A549 (cell line): ENCODE data around the gene SSTR3. TPM values are rescaled to one million over a fixed set of nuclear protein-coding genes. Genes with fewer than 3 reads are reported as not detected.

ENCODE experiments used
- ATAC-seq, 2 experiments: fragments of 200-7000 bp in 1 of 2; fragments of >200 bp in 1 of 2; cut with Nextera tagmentation in 1 of 2; cut with Tn5 transposase in 1 of 2; 3 replicates each; pipeline versions ENCODE4 v1.8.0 to v1.9.1; 2018 to 2020; ENCODE audit warnings: mild to moderate bottlenecking in 1 of 2, moderate library complexity in 1 of 2
- CTCF ChIA-PET: fragments of 300-600 bp; sonication (Branson Sonifier 250); formaldehyde crosslinking; extraction: SDS; loops from one replicate; lab custom pipeline; 2021; ENCODE audit warnings: antibody characterized with exemption, inconsistent platforms; lab: Yijun Ruan, JAX
- POLR2A ChIA-PET: fragments of 350-600 bp; formaldehyde crosslinking; extraction: SDS; loops from one replicate; lab custom pipeline; 2021; ENCODE audit warnings: antibody characterized with exemption, inconsistent platforms; lab: Yijun Ruan, JAX
- DNase-seq, 2 experiments: peaks; one replicate each; pipeline versions ENCODE4 v3.0.0 to v3.0.0-alpha.2; 2011 to 2016; ENCODE audit warnings: low read depth in 1 of 2, low spot score in 1 of 2
- FAIRE-seq: peaks from 2 replicates; lab custom pipeline; 2011; peaks lifted over from hg19 to GRCh38; lab: Jason Lieb, UNC
- H3K27ac ChIP-seq, 2 experiments: fragments of >200 bp; sonication (Bioruptor Twin); formaldehyde crosslinking; 3 replicates each; pipeline ENCODE4 v1.5.1; 2016 to 2017
- H3K4me1 ChIP-seq: fragments of >200 bp; sonication (Bioruptor Twin); formaldehyde crosslinking; 3 replicates; pipeline ENCODE4 v1.6.1; 2016
- H3K4me2 ChIP-seq: fragments of >200 bp; sonication (Bioruptor Twin); formaldehyde crosslinking; 3 replicates; pipeline ENCODE4 v1.6.1; 2016
- H3K4me3 ChIP-seq: fragments of >200 bp; sonication (Bioruptor Twin); formaldehyde crosslinking; 3 replicates; pipeline ENCODE4 v1.5.1; 2016
- H3K9me3 ChIP-seq: fragments of >200 bp; sonication (Bioruptor Twin); formaldehyde crosslinking; 3 replicates; pipeline ENCODE4 v1.6.1; 2016
- BCL3 ChIP-seq: fragments of >200 bp; sonication (Bioruptor Twin); formaldehyde crosslinking; IDR thresholded peaks from 3 replicates; pipeline ENCODE4 v1.6.1; 2016
- CBX8 ChIP-seq: fragments of 200-600 bp; sonication (generic); IDR thresholded peaks from 2 replicates; pipeline ENCODE4 v1.6.1; 2016
- CEBPB ChIP-seq, 2 experiments: fragments of >200 bp in 1 of 2; sonication (Bioruptor Twin) in 1 of 2; formaldehyde crosslinking in 1 of 2; IDR thresholded peaks; 2 replicates each; pipeline ENCODE4 v1.6.1; 2012 to 2016
- CHD2 ChIP-seq: fragments of 150-350 bp; IDR thresholded peaks from 2 replicates; pipeline ENCODE4 v1.6.1; 2014; ENCODE audit warnings: low read length; ENCODE audit not compliant: partially characterized antibody
- ELK1 ChIP-seq: fragments of 150-350 bp; IDR thresholded peaks from 2 replicates; pipeline ENCODE4 v1.6.1; 2014; ENCODE audit warnings: low read depth, mild to moderate bottlenecking, low read length
- ESRRA ChIP-seq: fragments of 150-350 bp; IDR thresholded peaks from 2 replicates; pipeline ENCODE4 v1.6.1; 2014; ENCODE audit warnings: mild to moderate bottlenecking, low read length, borderline replicate concordance
- FOSL2 ChIP-seq, 2 experiments: fragments of 450-650 bp in 1 of 2; fragments of >200 bp in 1 of 2; sonication (Bioruptor Twin) in 1 of 2; formaldehyde crosslinking; IDR thresholded peaks; 2 replicates each; pipeline versions ENCODE4 v1.5.0 to v1.6.1; 2016 to 2020; ENCODE audit warnings: mild to moderate bottlenecking in 1 of 2, moderate library complexity in 1 of 2
- FOXS1 ChIP-seq: fragments of 250-450 bp; sonication (Bioruptor Pico); IDR thresholded peaks from 2 replicates; pipeline ENCODE4 v1.5.0; 2020; ENCODE audit warnings: mild to moderate bottlenecking, moderate library complexity
- HDAC2 ChIP-seq: fragments of 200-600 bp; sonication (generic); IDR thresholded peaks from 2 replicates; pipeline ENCODE4 v1.6.1; 2016
- HOXB5 ChIP-seq: fragments of 250-450 bp; sonication (Bioruptor Pico); IDR thresholded peaks from 2 replicates; pipeline ENCODE4 v1.5.0; 2020; ENCODE audit warnings: mild to moderate bottlenecking, moderate library complexity
- MAFK ChIP-seq: fragments of 450-650 bp; IDR thresholded peaks from 2 replicates; pipeline ENCODE4 v1.6.1; 2014; ENCODE audit not compliant: partially characterized antibody
- MAZ ChIP-seq: fragments of 150-350 bp; IDR thresholded peaks from 2 replicates; pipeline ENCODE4 v1.6.1; 2014; ENCODE audit warnings: antibody characterized with exemption, low read depth, low read length, borderline replicate concordance
- NPAS2 ChIP-seq: fragments of 250-450 bp; sonication (Bioruptor Pico); IDR thresholded peaks from 2 replicates; pipeline ENCODE4 v1.8.0; 2022; ENCODE audit warnings: mild to moderate bottlenecking, moderate library complexity, borderline replicate concordance
- NR3C1 ChIP-seq: fragments of >200 bp; sonication (Bioruptor Twin); formaldehyde crosslinking; IDR thresholded peaks from 3 replicates; pipeline ENCODE4 v1.6.1; 2017
- RAD21 ChIP-seq, 2 experiments: fragments of >200 bp in 1 of 2; sonication (Bioruptor Twin) in 1 of 2; formaldehyde crosslinking in 1 of 2; IDR thresholded peaks in 1 of 2; conservative IDR thresholded peaks in 1 of 2; 2 replicates in 1 of 2; 3 replicates in 1 of 2; pipeline ENCODE4 v1.6.1; 2012 to 2018; ENCODE audit warnings: inconsistent platforms in 1 of 2
- RARB ChIP-seq: fragments of 250-450 bp; sonication (Bioruptor Pico); IDR thresholded peaks from 2 replicates; pipeline ENCODE4 v1.8.0; 2021; ENCODE audit warnings: mild to moderate bottlenecking, moderate library complexity
- RNF2 ChIP-seq: fragments of 200-600 bp; sonication (generic); IDR thresholded peaks from 2 replicates; pipeline ENCODE4 v1.6.1; 2016; ENCODE audit warnings: low read depth, mild to moderate bottlenecking, antibody characterized with exemption, moderate library complexity, borderline replicate concordance
- SMC3 ChIP-seq: fragments of >200 bp; sonication (Bioruptor Twin); formaldehyde crosslinking; IDR thresholded peaks from 3 replicates; pipeline ENCODE4 v1.6.1; 2018; ENCODE audit warnings: inconsistent platforms
- SREBF2 ChIP-seq: fragments of 450-650 bp; IDR thresholded peaks from 2 replicates; pipeline ENCODE4 v1.6.1; 2014; ENCODE audit warnings: mild to moderate bottlenecking, moderate library complexity
- TP53 ChIP-seq: fragments of 250-450 bp; sonication (Bioruptor Pico); IDR thresholded peaks from 2 replicates; pipeline ENCODE4 v1.5.0; 2021; ENCODE audit warnings: mild to moderate bottlenecking, moderate library complexity
- USF2 ChIP-seq: fragments of 450-650 bp; IDR thresholded peaks from 2 replicates; pipeline ENCODE4 v1.6.1; 2014; ENCODE audit warnings: antibody characterized with exemption
- ZNF302 ChIP-seq: fragments of 250-450 bp; sonication (Bioruptor Pico); IDR thresholded peaks from 2 replicates; pipeline ENCODE4 v1.9.0; 2021; ENCODE audit warnings: inconsistent platforms, mild to moderate bottlenecking, moderate library complexity
- WGBS: methylation state at CpG from one replicate; pipeline ENCODE4 v1.1.6; 2017; ENCODE audit errors: missing lambda C conversion rate; 5-methylcytosine and 5-hydroxymethylcytosine counted together
- polyA plus RNA-seq, 4 experiments: library from polyadenylated mRNA; depleted of rRNA in 3 of 4; stranded (reverse); fragments of >200 nt; fragmentation: RNase III in 1 of 4; extraction: RNeasy Plus Mini Kit Qiagen cat#74134 plus additional on column Dnase treatment in 1 of 4; gene quantifications; 2 replicates in 3 of 4; 3 replicates in 1 of 4; pipeline ENCODE4 v1.2.3, GENCODE V29; 2011 to 2017
- TF ChIP-seq, protein P1 (sequence below): fragments of >200 bp; sonication (Bioruptor Twin); formaldehyde crosslinking; IDR thresholded peaks from 3 replicates; pipeline ENCODE4 v1.5.1; 2016
- TF ChIP-seq, protein P2 (sequence below): IDR thresholded peaks from 2 replicates; pipeline ENCODE4 v1.6.1; 2012

The SSTR3 gene
- polyA plus RNA-seq, 2 of the 4 experiments (the other 2 are of a cell fraction): not detected

DNA sequence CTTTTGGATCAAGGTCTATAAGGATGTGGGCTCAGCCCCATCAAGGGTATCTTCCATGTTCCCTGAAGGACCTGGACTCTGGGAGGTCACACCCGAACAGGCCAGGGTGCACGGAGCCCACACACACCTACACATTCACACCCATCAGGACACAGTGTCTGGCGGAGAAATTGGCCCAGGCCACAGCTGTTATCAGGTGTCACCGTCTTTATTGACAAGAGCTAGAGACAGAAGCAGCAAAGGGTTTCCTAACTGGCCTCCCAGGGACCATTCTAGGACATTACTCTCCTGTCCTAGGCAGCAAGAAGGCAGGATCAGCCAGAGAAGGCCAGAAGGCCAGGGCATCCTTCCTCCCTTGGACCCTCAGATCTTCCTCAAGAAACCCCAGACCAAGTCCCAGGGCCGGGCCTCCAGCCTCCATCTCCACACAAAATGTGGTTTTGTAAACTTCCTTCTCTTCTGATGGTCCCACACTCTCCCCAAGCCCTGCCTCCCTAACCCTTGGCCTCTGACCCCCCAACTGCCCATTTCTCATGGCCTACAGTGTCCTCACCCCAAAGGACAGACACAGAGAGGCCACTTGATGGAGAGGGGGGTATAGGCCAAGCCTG is 8.1 kb downstream of the SSTR3 start (continued):
- TF ChIP-seq CHD2 (no peak), MAZ (no peak), RARB (no peak), BCL3 (no peak), ZNF302 (CRISPR knock-in tag) (no peak)
- TF ChIP-seq, protein P1, sequence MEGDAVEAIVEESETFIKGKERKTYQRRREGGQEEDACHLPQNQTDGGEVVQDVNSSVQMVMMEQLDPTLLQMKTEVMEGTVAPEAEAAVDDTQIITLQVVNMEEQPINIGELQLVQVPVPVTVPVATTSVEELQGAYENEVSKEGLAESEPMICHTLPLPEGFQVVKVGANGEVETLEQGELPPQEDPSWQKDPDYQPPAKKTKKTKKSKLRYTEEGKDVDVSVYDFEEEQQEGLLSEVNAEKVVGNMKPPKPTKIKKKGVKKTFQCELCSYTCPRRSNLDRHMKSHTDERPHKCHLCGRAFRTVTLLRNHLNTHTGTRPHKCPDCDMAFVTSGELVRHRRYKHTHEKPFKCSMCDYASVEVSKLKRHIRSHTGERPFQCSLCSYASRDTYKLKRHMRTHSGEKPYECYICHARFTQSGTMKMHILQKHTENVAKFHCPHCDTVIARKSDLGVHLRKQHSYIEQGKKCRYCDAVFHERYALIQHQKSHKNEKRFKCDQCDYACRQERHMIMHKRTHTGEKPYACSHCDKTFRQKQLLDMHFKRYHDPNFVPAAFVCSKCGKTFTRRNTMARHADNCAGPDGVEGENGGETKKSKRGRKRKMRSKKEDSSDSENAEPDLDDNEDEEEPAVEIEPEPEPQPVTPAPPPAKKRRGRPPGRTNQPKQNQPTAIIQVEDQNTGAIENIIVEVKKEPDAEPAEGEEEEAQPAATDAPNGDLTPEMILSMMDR: no peak

DNA sequence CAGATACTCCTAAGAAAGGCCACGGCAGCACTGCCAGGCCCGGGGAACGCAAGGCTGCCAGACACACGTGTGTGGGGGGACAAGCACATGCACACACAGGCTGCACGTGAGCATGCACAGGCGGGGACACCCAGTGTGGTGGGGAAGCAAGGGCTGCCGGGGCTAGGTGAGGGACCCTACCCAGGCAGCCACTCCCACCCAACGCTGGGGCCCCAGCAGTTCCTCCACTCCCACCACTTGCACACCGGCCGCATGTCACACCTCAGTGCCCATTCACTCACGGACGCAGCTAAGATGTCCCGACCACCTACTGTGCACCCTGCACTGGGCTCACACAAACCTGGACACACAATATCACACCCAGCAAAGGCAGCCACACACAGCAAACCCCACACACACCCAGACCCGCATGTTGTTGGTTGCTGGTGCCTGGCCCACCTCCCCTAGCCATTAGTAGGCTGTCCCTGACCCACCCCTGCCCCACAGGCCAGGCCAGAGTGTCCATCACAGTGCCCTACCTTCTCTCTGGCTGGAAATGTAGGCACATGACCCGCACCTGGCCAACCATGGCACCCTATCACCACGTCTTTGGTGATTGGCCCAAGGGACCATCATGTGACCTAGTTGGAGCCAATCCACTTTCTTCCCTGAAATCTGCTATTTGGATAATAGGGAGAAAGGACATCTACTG is 8.8 kb downstream of the SSTR3 start:
- H3K4me1 ChIP-seq: peaks cover 14% of the 10 kb centered on the region
- WGBS: 84% methylated on average over 15 of the region's 16 CpGs
- POLR2A ChIA-PET: no interaction called here
- H3K4me3 ChIP-seq: no peak overlapping the region
- H3K4me2 ChIP-seq: no peak overlapping the region
- H3K27ac ChIP-seq: no peak overlapping the region
- ATAC-seq (no peak), FAIRE-seq (no peak), DNase-seq (no peak)
- TF ChIP-seq USF2: peak; percentile 74
- no peak for TF ChIP-seq NR3C1
- CTCF ChIA-PET: no interaction called here
- no peaks in the 10 kb centered on the region for H3K9me3 ChIP-seq

GRCh38 chr22:37202716-37203115 is 9.6 kb downstream of the SSTR3 start:
- WGBS: 68% methylated on average over 8 of the region's 10 CpGs
- Histone ChIP-seq H3K4me2 (no peak overlapping the region), H3K9me3 (no peaks in the 10 kb centered on the region), H3K4me3 (no peak overlapping the region), H3K27ac (no peak overlapping the region), H3K4me1 (peaks cover 20% of the 10 kb centered on the region)
- POLR2A ChIA-PET: no interaction called here
- no peak for FAIRE-seq
- no peak for ATAC-seq
- TF ChIP-seq CBX8: no peak
- TF ChIP-seq ESRRA: no peak
- TF ChIP-seq CEBPB (IDR thresholded peaks at IDR 0.05): no peak
- no peak for TF ChIP-seq SREBF2
- no peak for TF ChIP-seq TP53 (CRISPR knock-in tag)
- CTCF ChIA-PET: interaction anchor here (0.6 to 7.6 kb wide), 6 partner anchors 10 to 421 kb away, joined by 3 to 126 read pairs (median 4); partner anchors contain the start of gene SSTR3
- DNase-seq: no peak

GRCh38 chr22:37202001-37202555 is 10.2 kb downstream of the SSTR3 start:
- Histone ChIP-seq H3K4me2 (no peak overlapping the region), H3K9me3 (no peaks in the 10 kb centered on the region), H3K4me1 (peaks cover 24% of the 10 kb centered on the region)
- ChIA-PET CTCF (interaction anchor here (0.6 to 7.6 kb wide), 7 partner anchors 14 to 420 kb away, joined by 3 to 126 read pairs (median 4); no protein-coding TSS in a partner anchor), POLR2A (no interaction called here)
- no peak for DNase-seq
- TF ChIP-seq RNF2: no peak
- TF ChIP-seq HDAC2: no peak
- TF ChIP-seq SREBF2: no peak
- TF ChIP-seq, protein P2, sequence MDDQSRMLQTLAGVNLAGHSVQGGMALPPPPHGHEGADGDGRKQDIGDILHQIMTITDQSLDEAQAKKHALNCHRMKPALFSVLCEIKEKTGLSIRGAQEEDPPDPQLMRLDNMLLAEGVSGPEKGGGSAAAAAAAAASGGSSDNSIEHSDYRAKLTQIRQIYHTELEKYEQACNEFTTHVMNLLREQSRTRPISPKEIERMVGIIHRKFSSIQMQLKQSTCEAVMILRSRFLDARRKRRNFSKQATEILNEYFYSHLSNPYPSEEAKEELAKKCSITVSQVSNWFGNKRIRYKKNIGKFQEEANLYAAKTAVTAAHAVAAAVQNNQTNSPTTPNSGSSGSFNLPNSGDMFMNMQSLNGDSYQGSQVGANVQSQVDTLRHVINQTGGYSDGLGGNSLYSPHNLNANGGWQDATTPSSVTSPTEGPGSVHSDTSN: no peak
- no peak for TF ChIP-seq SMC3
- TF ChIP-seq HOXB5 (CRISPR knock-in tag): no peak
- no peak for TF ChIP-seq FOXS1 (CRISPR knock-in tag)
- TF ChIP-seq ELK1: no peak
- TF ChIP-seq RARB: no peak
- no peak for TF ChIP-seq NPAS2 (CRISPR knock-in tag)
- no peak for TF ChIP-seq RAD21 (conservative IDR thresholded peaks at IDR 0.05 in 1 of 2, IDR thresholded peaks at IDR 0.05 in 1 of 2)
- no peak for TF ChIP-seq FOSL2 (IDR thresholded peaks at IDR 0.05)
- no peak for TF ChIP-seq FOSL2 (CRISPR knock-in tag; IDR thresholded peaks at IDR 0.05)
- no peak for TF ChIP-seq CBX8
- no peak for TF ChIP-seq MAFK
- TF ChIP-seq, all 56 proteins: peak for 0
- Histone ChIP-seq H3K4me3 (no peak overlapping the region), H3K27ac (peak overlapping the region in 1 of 2 experiments; percentile 50; a peak in 3 of 6 replicates)
- FAIRE-seq (no peak), ATAC-seq (no peak)
- 91% methylated on average over 4 of the region's 5 CpGs for WGBS
